HG03135 (cell line): ENCODE results near the gene VPS13C.
A peak's percentile ranks its signal among the peaks of the same experiment; 100 is the strongest.
"Not testable (repeated sequence)": the region's sequence is repeated elsewhere in the genome, so short reads cannot be mapped to it uniquely, and the experiment has no call there.

Experiments
- ATAC-seq: cut with Tn5 transposase; IDR thresholded peaks from one replicate; pipeline ENCODE4 v1.9.1; 2021; ENCODE audit warnings: mild to moderate bottlenecking, moderate library complexity; ENCODE audit not compliant: unreplicated experiment

VPS13C gene

DNA sequence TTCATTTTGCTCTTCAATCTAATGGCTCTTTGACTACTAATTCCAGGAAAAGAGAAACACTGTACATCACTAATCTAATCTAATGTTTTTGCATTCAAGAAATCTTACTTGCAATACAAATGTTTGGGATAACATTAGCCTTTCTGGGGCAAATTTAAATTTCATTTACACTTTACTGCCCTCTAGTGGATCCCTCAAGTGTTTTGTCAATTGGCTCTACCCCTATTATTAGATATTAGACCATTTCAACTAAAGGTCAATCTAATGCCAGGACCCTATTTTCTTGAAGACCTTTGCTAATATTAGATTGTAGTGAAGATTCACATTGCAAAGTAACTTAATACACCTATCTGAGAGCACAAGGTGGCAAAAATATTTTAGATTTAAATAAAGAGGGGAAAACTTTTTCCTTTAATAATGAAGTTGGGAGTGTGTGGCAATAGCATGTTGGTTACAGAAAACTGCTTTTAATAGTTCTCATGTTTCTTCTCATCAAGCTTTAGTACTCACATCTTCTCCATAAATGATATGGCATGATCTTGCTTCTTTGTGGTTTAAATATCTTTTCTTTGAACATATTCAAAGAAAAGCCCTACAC is 11.6 kb upstream of the VPS13C start:
- ATAC-seq, result no peak

- no peak for ATAC-seq
These were observed 9.3 kb upstream of the VPS13C start for GRCh38 chr15:62069551-62069950.

DNA sequence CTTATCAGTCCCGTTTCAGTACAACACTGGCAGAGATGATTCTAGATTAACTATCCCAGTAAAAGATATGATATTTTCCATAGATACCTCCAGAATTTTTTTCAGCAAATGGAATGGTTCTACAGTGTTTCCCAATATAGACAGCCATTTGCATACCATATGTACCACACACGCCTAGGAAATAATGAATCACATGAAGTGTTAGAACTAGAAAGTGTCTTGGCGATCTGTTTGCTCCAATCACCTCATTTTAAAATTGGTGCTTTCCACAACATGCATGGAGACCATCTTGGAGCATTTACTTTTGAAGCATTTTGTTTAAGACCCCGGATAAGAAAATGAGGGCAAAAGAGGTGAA is 8.5 kb upstream of the VPS13C start:
- ATAC-seq, result no peak

DNA sequence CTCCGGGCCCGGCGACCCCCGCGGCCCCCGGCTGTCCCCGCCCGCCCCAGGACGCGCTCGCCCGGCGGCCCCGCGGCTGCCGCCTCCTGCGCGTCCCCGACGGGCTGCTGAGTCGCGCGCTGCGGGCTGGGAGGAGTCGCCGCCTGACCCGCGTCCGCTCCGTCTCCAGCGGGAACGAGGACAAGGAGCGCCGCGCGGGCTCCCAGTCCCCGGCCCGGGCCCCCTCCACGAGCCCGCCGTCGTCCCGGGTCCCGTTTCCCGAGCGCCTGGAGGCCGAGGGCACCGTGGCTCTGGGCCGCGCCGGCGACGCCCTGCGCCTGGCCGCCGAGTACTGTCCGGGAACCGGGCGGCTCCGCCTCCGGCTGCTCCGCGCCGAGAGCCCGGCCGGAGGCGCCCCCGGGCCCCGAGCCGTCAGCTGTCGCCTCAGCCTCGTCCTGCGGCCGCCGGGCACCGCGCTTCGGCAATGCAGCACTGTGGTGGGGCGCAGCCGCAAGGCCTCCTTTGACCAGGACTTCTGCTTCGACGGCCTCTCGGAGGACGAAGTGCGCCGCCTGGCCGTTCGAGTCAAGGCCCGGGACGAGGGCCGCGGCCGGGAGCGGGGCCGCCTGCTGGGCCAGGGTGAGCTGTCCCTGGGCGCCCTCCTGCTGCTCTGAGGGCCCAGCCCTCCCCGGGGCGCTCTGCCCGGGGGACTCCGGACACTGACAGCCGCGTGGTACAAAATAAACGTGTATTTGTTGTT is 8.0 kb upstream of the VPS13C start:
- ATAC-seq, result no peak

GRCh38 chr15:62067448-62068044 is 7.3 kb upstream of the VPS13C start:
- ATAC-seq, result no peak

DNA sequence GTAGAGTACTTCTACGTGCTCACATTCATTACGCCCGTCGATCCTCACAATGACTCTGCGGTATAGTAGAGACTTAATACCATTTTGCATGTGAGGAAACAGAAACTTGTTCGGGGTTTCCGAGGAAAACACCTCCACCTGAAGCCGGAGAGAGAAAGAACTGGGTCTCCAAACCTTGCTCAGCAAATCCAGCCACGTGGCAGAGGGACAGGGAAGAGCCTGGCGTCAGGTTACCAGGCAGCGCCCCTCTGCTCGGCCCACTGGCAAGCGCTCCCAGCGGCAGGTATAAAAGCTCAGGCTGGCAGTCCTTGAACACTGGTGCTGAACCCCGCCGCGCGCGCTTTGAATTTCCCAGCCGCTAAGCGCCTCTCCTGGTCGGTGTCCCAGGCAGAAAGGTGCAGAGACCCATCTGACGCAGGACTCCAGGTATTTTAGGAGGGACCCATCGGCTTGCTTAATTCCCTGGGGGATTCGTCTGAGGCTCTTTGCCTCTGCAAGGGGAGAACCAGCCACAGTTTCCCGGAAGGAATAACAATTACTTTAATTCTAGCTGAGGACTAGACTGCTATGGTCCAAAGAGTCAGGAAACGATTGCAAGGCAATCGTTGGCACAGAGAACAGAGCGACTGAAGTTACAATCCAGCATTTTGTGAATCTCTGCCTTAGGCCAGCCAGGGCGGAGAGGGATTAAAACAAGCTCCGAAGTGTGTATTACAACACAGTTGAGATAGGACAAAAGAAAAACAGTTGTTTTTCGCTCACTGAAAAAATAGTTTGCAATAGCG is 6.6 kb upstream of the VPS13C start, which contains the start of gene C2CD4A:
C2CD4A (plus strand) TSS at position 315 of the 785 bp plus-strand sequence. CDS start 637 bp downstream, outside the sequence.
- no peak for ATAC-seq

- no peak for ATAC-seq
These were observed 3.8 kb upstream of the VPS13C start for GRCh38 chr15:62063825-62064635.

GRCh38 chr15:62060896-62061280 is 641 bp upstream of the VPS13C start:
- no peak for ATAC-seq

DNA sequence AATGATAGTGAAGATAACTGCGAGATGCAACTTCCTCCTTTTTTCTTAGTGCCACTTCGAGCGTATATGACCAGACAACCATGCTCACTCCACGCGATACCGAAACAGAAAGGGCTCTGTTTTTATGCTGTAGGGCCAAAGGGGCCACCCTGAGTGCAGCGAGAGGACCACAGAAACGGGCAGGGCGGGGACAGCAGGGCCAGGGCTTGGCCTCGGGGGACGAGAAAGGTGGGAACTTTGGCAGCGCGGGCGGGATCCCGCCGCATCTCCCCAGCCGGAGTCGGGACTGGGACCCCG is 483 bp downstream of the VPS13C start:
- peak; percentile 79 for ATAC-seq

GRCh38 chr15:62059108-62059815 is 985 bp downstream of the VPS13C start:
- ATAC-seq, result no peak

DNA sequence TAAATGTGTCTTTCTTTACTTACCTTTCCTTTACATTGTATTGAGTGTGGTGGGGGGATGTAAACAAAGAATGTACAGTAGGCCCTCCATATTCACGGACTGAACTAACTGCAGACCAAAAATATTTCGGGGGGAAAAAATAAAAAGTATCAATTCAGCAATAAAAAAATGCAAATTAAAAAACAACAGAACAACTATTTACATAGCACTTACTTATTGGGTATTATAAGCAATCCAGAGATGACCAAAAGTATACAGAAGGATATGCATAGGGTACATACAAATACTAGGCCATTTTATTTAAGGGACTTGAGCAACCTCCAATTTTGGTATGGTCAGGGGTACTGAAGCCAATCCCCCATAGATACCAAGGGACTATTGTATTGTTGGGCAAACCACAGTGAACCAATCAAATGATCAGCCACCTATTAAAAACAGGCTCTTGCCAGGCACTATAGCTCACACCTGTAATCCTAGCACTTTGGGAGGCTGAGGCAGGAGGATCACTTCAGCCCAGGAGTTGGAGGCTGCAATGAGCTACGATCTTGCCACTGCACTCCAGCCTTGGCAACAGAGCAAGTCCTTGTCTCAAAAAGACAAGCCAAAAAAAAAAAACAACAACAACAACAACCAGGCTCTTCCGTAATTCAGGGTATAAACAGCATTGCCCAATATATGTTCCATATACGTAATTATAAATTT is 1.8 kb downstream of the VPS13C start:
- no peak for ATAC-seq

DNA sequence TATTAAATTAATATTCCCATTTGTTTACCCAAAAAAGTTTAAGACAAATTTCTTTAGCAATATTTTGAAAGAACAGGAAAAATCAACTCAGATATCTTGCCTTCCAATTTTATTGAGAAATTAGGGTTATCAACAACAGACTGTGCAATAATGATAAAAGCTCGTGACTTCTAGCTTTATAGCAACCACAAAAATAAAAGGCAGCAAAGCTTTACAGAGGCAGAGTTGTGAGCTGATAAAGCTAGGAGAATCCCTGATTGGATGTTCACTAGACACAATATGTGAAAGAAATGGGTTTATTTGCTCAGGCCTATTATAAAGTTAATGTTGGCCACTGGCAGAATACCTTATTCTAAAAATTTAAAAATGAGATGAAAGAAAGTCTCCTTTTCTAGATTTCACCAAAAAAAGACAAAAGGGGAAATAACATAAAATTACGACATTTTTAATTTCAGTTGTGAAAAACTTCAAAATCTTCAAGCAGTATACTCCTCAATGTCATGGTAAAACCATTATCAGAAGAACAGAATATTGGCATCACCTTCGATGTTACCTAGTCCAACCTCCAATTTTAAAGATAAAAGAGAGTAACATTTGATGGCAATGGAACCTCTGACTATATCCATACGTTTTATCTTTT is 2.8 kb downstream of the VPS13C start:
- ATAC-seq, result no peak

- ATAC-seq, result no peak
These were observed 5.3 kb downstream of the VPS13C start for GRCh38 chr15:62054979-62055378.

DNA sequence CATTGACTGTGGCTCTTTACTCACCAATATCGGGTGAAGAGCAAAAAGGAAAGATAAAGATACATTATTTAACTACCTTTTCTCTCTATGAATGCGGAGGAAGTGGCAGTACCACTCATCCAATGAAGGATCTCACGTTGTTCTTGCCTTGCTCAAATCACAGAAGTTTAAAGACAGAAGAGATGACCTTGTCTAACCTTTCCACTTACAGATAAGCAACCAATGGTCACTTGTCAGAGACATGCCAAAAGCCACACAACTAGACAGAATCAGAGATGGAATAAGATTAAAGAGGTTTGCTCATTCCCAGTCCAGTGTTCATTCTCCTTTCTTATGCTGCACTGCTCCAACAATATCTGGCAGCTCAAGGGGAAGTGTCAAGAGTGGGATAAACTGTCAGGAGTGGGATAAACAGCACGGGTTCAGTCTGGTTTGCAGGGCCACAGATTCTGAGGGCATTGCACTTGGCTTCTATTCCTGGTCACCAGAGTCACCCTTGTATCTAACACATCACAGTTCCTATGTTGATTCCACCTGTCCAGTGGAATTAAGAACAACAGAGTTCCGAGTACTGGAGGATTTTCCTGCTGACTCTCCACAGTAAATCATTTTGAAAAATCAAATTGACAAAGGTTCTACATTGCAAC is 6.7 kb downstream of the VPS13C start:
- no peak for ATAC-seq

DNA sequence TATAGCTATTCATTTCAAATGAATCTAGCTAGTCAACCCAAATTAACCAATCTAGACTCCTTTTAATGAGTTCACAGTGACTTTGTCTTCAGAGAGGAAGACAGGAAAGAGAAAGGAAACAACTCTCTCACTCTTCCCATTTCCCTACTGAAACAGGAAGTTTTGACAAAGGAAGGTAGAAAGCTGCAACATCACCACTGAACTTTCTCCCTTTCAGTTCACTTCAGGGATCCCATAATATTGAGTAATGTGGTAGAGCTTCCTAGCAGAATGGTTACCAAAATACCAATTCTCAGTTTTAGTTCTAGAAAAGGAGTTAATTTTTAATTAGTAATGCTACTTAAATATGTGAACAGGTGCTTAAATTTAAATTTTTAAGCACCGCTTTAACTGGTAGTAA is 7.5 kb downstream of the VPS13C start:
- ATAC-seq, result no peak

GRCh38 chr15:62051166-62051565 is 9.1 kb downstream of the VPS13C start:
- no peak for ATAC-seq

- no peak for ATAC-seq
These were observed 10.1 kb downstream of the VPS13C start for GRCh38 chr15:62050115-62050514.

DNA sequence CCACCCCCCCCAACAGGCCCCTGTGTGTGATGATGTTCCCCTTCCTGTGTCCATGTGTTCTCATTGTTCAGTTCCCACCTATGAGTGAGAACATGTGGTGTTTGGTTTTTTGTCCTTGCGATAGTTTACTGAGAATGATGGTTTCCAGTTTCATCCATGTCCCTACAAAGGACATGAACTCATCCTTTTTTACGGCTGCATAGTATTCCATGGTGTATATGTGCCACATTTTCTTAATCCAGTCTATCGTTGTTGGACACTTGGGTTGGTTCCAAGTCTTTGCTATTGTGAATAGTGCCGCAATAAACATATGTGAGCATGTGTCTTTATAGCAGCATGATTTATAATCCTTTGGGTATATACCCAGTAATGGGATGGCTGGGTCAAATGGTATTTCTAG is 12.0 kb downstream of the VPS13C start:
- not testable (repeated sequence) for ATAC-seq
